ENCODE results near the gene FLII.

- TF ChIP-seq, protein P1, sequence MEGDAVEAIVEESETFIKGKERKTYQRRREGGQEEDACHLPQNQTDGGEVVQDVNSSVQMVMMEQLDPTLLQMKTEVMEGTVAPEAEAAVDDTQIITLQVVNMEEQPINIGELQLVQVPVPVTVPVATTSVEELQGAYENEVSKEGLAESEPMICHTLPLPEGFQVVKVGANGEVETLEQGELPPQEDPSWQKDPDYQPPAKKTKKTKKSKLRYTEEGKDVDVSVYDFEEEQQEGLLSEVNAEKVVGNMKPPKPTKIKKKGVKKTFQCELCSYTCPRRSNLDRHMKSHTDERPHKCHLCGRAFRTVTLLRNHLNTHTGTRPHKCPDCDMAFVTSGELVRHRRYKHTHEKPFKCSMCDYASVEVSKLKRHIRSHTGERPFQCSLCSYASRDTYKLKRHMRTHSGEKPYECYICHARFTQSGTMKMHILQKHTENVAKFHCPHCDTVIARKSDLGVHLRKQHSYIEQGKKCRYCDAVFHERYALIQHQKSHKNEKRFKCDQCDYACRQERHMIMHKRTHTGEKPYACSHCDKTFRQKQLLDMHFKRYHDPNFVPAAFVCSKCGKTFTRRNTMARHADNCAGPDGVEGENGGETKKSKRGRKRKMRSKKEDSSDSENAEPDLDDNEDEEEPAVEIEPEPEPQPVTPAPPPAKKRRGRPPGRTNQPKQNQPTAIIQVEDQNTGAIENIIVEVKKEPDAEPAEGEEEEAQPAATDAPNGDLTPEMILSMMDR (IDR thresholded peaks at IDR 0.05; ENCODE audit: low read depth, low read length) = no peak
- TF ChIP-seq POLR2A (IDR thresholded peaks at IDR 0.05; ENCODE audit: extremely low read depth, insufficient read length) (no peak), MYC (IDR thresholded peaks at IDR 0.05; ENCODE audit: low read depth, low read length) (no peak)
- TF ChIP-seq, protein P2, sequence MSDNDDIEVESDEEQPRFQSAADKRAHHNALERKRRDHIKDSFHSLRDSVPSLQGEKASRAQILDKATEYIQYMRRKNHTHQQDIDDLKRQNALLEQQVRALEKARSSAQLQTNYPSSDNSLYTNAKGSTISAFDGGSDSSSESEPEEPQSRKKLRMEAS (IDR thresholded peaks at IDR 0.05; ENCODE audit: low read depth, low read length) = no peak
Measured at GRCh38 chr17:18226284-18226945, 32.1 kb downstream of the FLII start.

Data from NB4 (cell line).